Inflammatory macrophage treated with lipopolysaccharide for 4 hours (primary cell): ENCODE measurements around the gene PLEKHF1.
A peak's percentile ranks its signal among the peaks of the same experiment; 100 is the strongest.

ENCODE experiments used
- DNase-seq: peaks from one replicate; pipeline ENCODE4 v3.0.0-alpha.2; 2020

PLEKHF1 gene

DNA sequence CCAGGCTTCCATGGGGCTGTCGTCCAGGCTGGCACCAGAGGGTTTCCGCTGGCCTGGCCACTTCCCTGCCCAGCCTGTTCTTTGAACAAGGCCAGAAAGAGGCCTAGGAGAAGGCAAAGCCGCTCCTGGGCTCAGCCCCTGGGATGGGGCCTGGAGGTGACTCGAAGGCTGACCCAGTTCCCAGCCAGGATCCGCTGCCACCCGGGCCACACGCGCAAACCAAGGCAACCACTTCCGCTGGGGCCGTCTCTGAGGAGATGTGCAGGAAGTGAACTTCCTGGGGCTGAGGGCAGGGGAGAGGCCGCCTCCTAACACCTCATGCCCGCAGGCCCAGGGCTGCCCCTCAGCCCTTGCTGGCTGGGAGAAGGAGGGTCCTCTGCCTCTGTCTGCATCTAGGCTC, 15.2 kb downstream of the PLEKHF1 start:
- peak; percentile 28 for DNase-seq

DNA sequence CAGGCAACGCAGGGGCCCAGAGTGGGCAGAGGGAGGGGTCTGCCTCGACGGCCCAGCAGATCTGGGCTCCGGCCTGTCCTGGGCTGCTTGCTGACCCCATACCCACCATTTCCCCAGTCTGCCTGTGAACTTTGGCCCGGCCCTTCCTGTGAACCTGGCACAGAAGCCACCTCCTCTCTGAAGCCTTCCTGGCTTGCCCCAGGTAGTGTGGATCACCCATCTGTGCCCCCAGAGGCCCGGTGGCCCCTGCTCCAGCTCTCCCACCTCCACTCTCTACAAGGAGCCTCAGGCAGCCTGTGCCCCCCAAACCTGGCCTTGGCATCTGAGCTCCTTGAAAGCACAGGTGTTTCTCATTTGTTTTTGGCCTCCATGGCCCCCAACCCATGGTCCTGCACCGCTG, 15.7 kb downstream of the PLEKHF1 start:
- DNase-seq, result no peak

DNA sequence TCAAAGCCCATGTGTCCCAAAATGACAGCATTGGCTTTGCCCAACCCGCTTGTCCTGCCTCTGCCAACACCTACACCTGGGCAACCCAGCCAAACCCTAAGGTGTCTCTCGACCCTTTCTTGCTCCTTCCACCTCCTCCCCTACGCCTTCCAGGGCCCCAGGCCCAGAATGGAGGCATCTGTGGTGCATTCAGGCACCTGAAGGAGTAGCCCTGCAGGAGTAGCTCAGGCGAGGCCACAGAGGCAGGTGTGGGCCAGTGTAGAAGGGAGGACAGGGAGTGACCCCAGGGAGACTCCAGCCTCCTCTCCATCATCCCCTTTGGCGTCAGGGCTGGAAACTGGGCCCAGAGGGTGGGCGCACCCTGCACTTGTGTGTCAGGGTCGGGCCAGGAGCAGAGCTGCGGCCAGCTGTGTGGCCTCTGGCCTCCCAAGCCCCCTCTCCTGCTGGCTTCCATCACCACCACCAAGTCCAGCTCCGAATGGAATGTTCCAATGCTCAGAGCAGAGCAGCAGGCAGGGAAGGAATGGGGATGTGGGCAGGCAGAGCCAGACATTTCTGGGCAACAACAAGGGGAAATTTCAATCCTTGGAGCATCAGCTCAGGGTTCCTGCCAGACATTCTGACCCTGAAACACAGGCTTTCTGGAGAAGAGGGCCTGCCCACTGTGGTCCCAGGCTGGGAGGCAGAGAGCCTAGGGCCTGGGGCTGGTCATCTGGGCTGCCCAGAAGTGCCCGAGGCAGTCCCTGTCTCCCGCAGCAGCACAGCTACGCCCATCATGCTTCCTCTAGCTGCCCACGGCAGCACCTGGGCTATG, 16.4 kb downstream of the PLEKHF1 start:
- DNase-seq, result no peak

DNA sequence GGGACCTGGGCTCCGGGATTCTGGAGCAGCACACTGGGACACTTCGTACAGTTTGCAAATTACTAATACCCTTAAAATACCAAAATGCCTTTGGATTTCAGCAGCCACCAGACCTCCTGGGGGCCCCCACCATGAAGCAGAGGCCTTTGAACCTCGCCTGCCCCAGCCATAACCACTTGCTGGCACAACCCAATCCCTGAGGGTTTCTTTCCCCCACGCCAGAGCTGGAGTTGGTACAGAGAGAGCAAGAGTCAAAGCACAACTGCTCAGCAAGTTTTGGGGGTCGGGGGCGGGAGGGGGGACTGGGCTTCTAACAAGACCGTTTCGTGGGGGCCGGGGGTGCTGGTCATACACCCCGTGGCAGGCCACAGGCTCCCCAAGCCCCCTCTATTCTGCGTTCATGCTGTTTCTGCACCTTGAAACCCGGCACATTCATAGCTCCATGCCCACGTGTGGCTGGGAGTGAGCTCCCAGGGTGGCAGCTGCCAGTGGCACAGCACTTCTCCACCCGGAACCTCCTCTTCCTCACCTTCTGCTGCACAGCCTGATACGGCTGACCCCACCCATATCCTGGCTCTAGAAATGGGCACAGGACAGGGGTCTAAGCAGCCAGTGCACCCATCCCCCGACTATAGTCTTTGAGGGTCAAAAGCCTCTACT, 17.1 kb downstream of the PLEKHF1 start:
- no peak for DNase-seq

DNA sequence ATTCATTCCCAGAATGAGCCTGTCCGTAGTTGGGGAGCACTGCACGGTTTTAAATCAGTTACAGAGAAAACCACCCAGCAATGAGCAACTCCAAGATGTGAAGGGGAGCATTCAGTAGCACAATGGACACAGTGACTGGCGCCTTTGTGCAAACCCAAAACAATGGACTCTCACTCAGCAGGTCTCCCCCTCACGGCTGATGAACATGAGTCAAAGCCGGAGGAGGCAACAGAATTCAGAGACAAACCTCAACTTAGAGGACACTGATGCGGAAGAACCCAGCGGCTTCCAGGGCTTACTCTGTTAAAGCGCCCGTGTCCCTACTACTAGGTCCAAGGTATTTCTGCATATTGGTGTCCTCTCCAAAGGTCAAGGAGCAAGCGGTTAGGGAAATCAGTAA, 17.7 kb downstream of the PLEKHF1 start:
- DNase-seq, result no peak

DNA sequence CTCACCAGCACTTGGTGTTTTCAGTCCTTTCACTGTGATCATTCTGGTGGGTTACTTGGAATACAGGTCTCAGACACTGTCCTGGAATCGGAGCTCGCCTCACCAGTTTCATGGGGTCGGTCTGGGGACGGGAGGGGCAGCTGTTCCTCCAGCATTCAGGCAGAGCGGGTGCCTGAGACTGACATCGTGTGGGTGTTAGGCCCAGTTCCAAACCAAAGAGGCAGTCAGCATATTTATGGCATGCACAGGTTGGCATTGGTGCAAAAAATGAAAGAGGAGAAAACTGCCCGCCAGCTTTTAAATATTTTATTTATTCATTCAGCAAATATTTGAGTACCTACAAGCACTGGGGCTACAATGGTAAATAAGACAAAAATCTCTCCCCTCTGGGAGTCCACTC, 20.1 kb downstream of the PLEKHF1 start:
- no peak for DNase-seq

DNA sequence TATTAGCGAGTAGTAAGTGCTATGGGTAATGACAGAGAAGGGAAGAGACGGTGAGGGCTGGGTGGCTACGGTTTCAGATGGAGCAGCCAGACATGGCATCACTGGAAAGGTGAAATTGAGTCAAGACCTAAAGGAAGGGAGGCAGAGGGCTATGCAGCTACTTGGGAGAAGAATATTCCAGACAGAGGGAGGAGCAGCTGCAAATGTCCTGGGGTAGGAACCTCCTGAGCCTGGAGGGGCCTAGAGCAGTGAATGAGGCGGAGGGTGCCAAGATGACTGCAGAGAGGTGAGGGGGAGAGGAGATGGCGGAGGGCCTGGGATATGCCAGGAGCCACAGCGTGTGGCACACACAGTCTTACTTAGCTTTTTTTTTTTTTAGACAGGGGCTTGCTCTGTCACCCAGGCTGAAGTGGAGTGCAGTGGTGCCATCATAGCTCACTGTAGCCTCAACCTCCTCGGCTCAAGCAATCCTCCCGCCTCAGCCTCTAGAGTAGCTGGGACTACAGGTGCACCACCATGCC, 21.1 kb downstream of the PLEKHF1 start:
- no peak for DNase-seq

DNA sequence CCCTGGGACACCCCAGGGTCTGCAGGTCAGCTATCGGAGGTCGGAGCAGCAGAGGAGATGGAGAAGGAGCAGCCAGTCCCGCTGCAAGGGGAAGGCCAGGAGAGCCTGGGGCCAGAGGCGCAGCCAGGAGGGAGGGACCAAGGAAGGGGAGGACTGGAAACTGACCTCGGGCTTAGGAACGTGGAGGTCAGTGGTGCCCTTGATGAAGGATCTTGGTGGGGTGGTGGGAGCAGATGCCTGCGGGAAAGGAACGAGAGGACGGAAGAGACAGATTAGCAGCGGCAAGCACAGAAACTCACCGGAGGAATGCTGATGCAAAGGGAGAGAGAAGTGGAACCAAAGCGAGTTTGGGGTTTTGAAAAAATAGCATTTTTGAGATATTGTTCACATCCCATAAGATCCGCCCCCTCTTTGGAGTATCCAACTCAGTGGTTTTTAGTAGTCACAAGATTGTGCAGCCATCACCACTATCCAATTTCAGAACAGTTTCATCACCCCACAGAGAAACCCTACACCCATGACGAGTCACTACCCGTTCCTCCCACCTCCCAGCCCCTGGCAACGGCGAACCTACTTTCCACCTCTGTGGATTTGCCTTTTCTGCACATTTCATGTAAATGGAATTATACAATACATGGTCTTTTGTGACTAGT, 22.1 kb downstream of the PLEKHF1 start:
- DNase-seq, result peak; percentile 73

DNA sequence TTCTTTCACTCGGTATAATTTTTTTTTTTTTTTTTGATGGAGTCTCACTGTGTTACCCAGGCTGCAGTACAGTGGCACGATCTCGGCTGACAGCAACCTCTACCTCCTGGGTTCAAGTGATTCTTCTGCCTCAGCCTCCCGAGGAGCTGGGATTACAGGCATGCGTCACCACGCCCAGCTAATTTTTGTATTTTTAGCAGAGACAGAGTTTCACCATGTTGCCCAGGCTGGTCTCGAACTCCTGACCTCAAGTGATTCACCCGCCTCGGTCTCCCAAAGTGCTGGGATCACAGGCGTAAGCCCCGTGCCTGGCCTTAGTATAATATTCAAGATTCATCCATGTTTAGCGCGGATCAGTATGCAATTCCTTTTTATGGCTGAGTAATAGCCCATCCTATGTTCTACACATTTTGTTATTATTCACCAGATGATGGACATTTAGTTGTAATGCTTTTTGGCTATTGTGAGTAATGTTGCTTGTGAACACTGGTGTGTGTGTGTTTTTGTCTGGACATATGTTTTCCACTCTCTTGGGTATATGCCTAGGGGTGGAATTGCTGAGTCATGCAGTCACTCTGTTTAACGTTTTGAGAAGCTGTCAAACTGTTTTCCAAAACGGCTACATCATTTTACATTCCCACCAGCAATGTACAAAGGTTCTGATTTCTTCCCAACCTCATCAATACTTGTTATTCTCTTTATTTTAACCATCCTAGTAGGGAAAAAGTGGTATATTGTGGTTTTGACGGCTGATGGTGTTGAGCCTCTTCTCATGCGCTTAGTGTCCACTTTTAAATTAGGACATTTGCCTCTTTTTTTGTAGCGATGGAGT, 22.9 kb downstream of the PLEKHF1 start:
- DNase-seq, result no peak

DNA sequence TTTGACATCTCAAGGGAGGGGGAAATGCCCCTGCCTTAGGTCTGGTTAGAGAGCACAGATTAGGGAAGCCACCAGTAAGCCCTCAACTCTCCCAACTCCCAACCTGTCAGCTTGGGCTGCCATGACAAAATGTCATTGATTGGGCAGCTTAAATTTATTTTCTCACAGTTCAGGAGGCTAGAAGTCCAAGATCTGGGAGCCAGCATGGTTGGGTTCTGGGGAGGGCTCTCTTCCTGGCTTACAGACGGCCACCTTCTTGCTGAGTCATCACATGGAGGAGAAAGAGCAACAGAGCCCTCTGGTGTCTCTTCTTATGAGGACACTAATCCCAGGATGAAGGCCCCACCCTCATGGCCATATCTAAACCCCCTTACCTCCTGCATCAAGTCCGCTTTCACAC, 25.6 kb downstream of the PLEKHF1 start:
- DNase-seq, result peak; percentile 62

DNA sequence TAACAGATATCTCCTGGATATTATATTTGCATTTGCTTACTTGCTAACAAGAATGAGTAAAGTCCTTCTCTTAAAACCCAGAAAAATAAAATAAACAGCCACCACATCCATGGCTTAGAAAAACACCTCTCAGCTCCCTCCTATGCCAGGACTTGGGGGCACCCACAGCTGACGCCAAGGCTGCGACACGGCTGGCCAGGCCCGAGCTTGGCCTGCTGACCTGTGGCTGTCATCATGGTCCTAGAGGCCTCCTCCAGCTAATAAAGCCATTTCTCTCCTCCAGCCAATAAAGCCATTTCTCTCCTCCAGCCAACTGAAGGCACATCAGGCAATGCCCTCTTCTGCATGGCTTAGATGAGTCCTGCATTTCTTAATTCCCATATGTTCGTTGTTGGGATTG, 28.9 kb downstream of the PLEKHF1 start:
- DNase-seq, result no peak

DNA sequence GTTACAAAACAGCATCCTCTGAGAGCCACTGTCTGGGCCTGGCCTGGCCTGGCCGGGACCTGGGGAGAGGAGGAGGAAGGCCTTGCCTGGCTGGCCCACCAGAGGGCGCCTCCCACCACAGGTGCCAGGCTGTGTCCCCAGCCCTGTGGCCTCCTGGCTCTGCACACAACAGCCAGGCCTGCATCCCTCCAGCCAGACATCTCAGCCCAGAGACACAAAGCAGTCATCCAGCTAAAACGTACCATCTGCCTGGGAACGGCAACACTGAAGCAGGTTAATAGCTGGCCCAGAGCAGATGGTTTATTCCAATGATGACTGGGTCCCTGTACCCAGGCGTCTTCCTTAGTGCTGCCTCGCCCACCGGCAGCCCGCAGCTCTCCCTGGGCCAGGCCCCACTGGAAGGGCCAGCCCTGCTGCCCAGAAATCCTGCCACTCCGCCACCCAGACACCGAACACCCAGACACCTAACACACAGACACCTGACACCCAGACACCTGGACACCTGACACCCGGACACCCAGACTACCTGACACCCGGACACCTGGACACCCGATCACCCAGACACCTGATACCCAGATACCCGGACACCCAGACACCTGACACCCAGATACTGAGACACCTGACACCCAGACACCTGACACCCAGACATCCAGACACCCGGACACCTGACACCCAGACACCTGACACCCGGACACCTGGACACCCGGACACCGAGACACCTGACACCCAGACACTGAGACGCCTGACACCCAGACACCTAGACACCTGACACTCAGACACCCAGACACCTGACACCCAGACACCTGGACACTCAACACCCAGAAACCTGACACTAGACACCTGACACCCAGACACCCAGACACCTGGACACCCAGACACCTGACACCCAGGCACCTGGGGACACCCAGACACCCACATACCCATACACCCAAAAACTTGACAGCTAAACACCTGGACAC, 29.7 kb downstream of the PLEKHF1 start:
- peak; percentile 82 for DNase-seq

DNA sequence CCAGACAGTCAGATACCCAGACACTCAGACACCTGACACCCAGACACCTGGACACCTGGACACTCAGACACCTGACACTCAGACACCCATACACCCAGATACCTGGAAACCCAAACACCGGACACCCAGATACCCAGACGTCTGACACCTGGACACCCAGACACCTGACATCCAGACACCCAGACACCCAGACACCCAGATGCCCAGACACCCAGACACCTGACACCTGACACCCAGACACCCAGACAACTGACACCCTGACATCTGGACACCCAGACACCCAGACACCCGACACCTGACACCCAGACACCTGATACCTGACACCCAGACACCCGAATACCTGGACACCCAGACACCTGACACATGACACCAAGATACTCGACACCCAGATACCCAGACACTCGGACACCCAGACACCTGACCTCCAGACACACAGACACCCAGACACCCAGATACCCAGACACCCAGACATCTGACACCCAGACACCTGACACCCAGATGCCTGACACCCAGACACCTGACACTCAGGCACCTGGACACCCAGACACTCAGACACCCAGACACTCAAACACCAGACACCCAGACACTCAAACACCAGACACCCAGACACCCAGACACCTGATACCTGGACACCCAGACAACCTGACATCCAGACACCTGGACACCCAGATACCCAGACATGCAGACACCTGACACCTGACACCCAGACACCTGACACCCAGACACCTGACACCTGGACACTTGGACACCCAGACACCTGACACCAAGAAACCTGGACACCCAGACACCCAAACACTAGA, 30.7 kb downstream of the PLEKHF1 start:
- no peak for DNase-seq

DNA sequence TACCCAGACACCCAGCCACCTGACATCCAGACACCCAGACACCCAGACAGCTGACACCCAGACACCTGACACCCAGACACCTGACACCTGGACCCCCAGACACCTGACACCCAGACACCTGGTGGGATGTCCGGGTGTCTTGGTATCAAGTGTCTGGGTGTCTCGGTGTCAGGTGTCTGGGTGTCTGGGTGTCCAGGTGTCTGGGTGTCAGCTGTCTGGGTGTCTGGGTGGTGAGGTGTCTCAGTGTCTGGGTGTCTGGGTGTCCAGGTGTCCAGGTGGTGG, 31.2 kb downstream of the PLEKHF1 start:
- no peak for DNase-seq

DNA sequence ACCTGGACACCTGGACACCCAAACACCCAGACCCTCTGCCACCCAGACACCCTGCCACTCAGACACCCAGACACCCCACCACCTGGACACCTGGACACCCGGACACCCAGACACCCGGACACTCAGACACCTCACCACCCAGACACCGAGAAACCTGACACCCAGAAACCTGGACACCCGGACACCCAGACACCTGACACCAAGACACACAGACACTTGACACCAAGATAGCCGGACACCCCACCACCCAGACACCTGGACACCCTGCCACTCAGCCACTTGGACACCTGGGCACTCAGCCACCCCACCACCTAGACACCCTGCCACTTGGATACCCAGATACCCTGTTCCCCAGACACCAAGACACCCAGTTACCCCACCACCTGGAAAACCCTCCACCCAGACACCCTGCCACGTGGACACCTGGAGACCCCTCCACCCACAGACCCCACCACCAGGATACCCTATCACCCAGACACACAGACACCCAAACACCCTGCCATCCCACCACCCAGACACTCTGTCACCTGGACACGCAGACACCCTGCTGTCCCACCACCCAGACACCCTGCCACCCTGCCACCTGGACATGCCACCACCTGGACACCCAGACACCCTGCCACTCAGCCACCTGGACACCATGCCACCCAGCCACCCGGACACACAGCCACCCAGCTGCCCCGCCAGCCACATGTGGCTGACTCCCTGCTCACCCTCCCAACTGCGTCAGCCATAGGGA, 32.4 kb downstream of the PLEKHF1 start:
- no peak for DNase-seq

DNA sequence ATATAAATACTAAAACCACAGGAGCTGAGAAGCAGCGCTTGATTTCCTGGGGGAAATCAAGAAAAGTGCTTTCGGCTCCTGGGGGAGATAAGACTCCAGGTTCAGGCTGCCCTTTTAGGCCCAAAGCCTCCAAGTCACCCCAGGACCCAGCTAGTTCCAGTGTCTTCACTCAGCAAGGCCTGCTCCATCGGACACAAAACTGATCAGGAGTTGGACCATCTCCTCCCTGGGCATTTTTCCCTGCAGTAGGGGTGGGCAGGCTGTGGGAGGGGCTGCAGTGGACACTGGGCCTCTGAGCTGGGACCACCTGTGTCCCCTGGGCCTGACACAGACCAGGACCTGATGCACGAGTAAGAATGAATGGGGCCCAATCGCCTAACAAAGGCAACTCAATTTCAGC, 34.6 kb downstream of the PLEKHF1 start:
- no peak for DNase-seq

DNA sequence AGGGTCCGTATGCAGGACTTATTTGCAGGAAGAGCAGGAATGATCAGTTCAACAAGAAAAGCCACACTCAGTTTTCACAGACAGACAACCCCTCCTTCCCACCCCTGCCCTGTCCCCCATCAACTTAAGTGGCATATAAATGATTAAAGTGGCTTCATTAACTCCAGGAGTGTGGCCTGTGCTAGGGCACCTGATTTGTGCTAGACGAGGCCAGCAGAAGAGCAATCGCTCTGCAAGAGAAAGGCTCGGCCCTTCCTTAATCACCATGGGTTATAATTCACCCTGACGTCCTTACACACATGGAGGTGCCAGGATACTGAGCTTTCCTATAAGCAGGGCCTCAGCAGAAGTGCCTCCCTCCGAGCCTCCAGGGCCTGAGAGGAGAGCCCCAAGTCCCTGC, 35.2 kb downstream of the PLEKHF1 start:
- no peak for DNase-seq

DNA sequence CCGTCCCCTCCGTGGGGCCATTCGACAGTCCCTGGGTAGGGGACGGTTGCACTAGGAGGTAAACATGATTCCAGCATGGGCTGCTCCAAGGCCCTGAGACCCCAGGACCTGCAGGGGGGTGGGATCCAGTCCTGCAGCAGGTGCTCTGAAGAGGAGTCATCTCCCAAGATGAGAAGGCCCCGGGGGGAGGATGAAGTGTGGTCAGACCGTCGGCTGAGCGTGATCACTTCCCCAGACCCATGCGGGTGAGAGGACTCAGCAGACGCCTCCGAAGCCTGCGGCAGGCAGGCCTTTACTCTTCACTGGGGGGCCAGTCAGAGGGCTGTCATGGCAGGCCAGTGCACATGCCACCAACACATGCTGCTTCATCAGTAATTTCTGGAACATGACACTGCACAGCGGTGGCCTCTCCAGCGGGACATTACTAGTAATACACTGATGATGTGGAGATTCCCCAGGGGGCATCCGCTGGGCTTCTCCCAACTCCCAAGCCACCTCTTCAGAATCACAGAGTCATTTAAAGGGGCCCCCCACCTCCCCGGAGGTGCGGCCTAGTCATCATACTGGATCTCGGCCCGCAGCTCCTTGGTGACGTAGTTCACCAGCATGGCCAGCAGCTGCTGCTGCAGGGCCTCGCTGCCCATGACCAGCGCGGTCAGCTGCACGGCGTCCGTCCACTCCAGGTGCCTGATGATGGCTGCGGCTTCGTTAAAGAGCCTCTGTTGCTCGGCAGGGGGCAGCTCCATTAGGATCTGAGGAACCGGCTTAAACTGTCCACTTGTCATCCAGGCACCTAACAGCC, 37.1 kb downstream of the PLEKHF1 start:
- no peak for DNase-seq

DNA sequence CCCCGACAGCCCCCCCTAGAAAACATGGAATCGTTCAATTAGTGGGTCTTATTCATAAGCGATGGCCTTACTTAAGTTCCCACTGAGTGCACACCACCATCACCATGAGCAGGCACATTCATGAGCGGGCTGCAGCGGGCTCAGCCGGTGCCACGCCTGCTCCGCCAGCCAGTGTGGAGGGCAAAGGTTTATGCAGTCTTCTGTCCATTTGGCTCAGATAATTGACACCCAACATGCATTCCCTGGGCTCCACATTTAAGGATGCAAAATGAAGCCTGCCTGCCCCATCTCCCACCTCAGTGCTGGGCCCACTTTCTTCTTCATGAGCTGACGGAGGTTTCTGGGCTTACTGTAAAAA, 37.7 kb downstream of the PLEKHF1 start:
- DNase-seq, result no peak
